H1 (cell line): Measurements from ENCODE around the gene B3GNT2. TPM values are rescaled to one million over a fixed set of nuclear protein-coding genes. Genes with fewer than 3 reads are reported as not detected.

Experiments
- ASH2L ChIP-seq: fragments of 200-600, 300-600 bp; sonication (generic); IDR thresholded peaks from one replicate; pipeline ENCODE4 v1.7.1; 2017; ENCODE audit warnings: low read length
- ATF2 ChIP-seq: IDR thresholded peaks from 2 replicates; pipeline ENCODE4 v1.6.1; 2012; ENCODE audit warnings: low read length, inconsistent platforms
- EZH2 ChIP-seq: fragments of 200-600 bp; sonication (generic); IDR thresholded peaks from 2 replicates; pipeline ENCODE4 v1.7.1; 2012; ENCODE audit warnings: low read depth, mild to moderate bottlenecking, moderate library complexity, low read length, inconsistent platforms; ENCODE audit not compliant: severe bottlenecking
- HDAC6 ChIP-seq: IDR thresholded peaks from one replicate; pipeline ENCODE4 v1.7.1; 2012; ENCODE audit warnings: low read depth, mild to moderate bottlenecking, inconsistent platforms, low read length, moderate library complexity
- JUND ChIP-seq: IDR thresholded peaks from 2 replicates; pipeline ENCODE4 v1.6.1; 2011; ENCODE audit warnings: mild to moderate bottlenecking, improper control_type of control experiment, low read length
- KDM4A ChIP-seq: IDR thresholded peaks from one replicate; pipeline ENCODE4 v1.7.1; 2012; ENCODE audit warnings: low read depth, mild to moderate bottlenecking, moderate library complexity, low read length, inconsistent platforms; ENCODE audit not compliant: severe bottlenecking
- MAX ChIP-seq: IDR thresholded peaks from 2 replicates; pipeline ENCODE4 v1.6.1; 2012; ENCODE audit warnings: inconsistent platforms
- NRF1 ChIP-seq: IDR thresholded peaks from 2 replicates; pipeline ENCODE4 v1.6.1; 2011; ENCODE audit warnings: mild to moderate bottlenecking, low read depth, low read length, improper control_type of control experiment
- PHF8 ChIP-seq: fragments of 200-600 bp; sonication (generic); conservative IDR thresholded peaks from 2 replicates; pipeline ENCODE4 v1.7.1; 2012; ENCODE audit warnings: low read depth, mild to moderate bottlenecking, inconsistent platforms, low read length, moderate library complexity
- POLR2A ChIP-seq, 2 experiments: IDR thresholded peaks; 1 replicate in 1 of 2; 2 replicates in 1 of 2; pipeline ENCODE4 v1.6.1; 2011; ENCODE audit warnings: low read depth in 2 of 2, low read length in 2 of 2, mild to moderate bottlenecking in 2 of 2; ENCODE audit errors: control extremely low read depth in 1 of 2
- POLR2AphosphoS5 ChIP-seq: IDR thresholded peaks from 2 replicates; pipeline ENCODE4 v1.6.1; 2011; ENCODE audit warnings: low read depth, low read length
- RAD21 ChIP-seq, 2 experiments: IDR thresholded peaks in 1 of 2; conservative IDR thresholded peaks in 1 of 2; 2 replicates each; pipeline ENCODE4 v1.6.1; 2011; ENCODE audit warnings: low read depth in 2 of 2, low read length in 2 of 2, improper control_type of control experiment in 1 of 2, inconsistent platforms in 1 of 2, mild to moderate bottlenecking in 1 of 2, moderate library complexity in 1 of 2
- RFX5 ChIP-seq: IDR thresholded peaks from 2 replicates; pipeline ENCODE4 v1.6.1; 2011; ENCODE audit warnings: low read depth, low read length, improper control_type of control experiment, borderline replicate concordance
- TAF1 ChIP-seq: IDR thresholded peaks from 2 replicates; pipeline ENCODE4 v1.6.1; 2011; ENCODE audit warnings: mild to moderate bottlenecking, low read depth, low read length
- TAF7 ChIP-seq: optimal IDR thresholded peaks from 2 replicates; pipeline ENCODE3; 2011; ENCODE audit warnings: low read depth, mild to moderate bottlenecking, inconsistent platforms, low read length, moderate library complexity, borderline replicate concordance
- polyA plus RNA-seq, 7 experiments: library from polyadenylated mRNA; depleted of rRNA in 3 of 7; stranded (reverse) in 5 of 7; unstranded in 2 of 7; fragments of >200 nt in 5 of 7; fragments of 200-250 nt in 2 of 7; gene quantifications; 1 replicate in 5 of 7; 2 replicates in 1 of 7; 4 replicates in 1 of 7; pipeline versions ENCODE4 v1.2.1 to v1.2.3, GENCODE V29; 2011 to 2013; ENCODE audit warnings: missing spikeins in 2 of 7, mixed read lengths in 2 of 7
- total RNA-seq: library from RNA; stranded (reverse); fragmentation: NEBNext Ultra II Directional; extraction: Animal tissue kit (Norgen Biotek cat#: 25700); gene quantifications from 2 replicates; pipeline ENCODE4 v1.2.1, GENCODE V29; 2021

Gene B3GNT2
- total and polyA plus RNA-seq, 2 of the 8 experiments (the other 6 are each of a cell fraction or from before 2014, with no cell fraction given) = 20.1 to 40.8 TPM

- TF ChIP-seq MAX (no peak), ATF2 (no peak), NRF1 (no peak; the same call in 1 of the 2 replicates), RFX5 (no peak), KDM4A (peak; percentile 60), TAF1 (peak; percentile 66; the same call in 1 of the 2 replicates), EZH2 (no peak), RAD21 (IDR thresholded peaks at IDR 0.05 in 1 of 2, conservative IDR thresholded peaks at IDR 0.05 in 1 of 2; ENCODE audit: low read depth in 2 of 2, low read length in 2 of 2) (no peak; a peak in 1 of 4 replicates), POLR2A (IDR thresholded peaks at IDR 0.05; ENCODE audit: control extremely low read depth in 1 of 2, low read depth in 2 of 2, low read length in 2 of 2) (peak; percentile 65 to 74), JUND (no peak), POLR2AphosphoS5 (peak; percentile 36), PHF8 (peak; percentile 60), TAF7 (peak; percentile 55), HDAC6 (no peak), ASH2L (peak; percentile 7)
These were observed at the start of gene B3GNT2 (continued) for GRCh38 chr2:62195421-62196277.
